ENCODE data around the gene SHROOM4. TPM values are rescaled to one million over a fixed set of nuclear protein-coding genes. Genes with fewer than 3 reads are reported as not detected.

Gene SHROOM4
- total RNA-seq, 1 experiment from 2014 or later, result 0.19 TPM

DNA sequence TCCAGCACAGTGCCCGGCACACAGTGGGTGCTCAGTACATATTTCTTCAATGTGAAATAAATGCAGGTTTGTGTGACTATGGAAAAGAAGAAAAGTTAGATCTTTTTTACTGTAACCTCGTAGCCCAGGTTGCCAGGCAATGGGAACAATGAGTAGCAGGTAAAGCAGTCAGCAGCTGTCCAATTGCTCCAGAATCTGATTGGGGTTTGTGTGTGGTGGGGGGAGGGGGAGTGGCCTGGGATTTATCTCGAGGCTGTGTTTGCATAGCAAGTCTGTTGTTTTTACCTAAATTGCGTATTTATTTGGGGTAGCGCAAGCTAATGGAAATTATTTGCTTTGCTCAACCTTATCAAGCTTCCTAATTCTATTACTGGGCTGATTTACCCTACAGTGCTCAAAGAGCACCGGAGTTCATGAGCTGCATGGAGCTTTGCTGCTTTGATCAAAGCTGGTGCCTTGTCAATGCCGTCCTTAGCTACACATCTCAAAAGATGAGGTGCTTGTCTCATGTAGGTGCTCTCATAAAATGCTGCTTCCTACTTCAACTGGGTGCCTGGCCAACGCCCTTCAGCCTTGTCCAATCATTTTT, 198.3 kb downstream of the SHROOM4 start:
- no peak for DNase-seq (ENCODE audit: low spot score)

DNA sequence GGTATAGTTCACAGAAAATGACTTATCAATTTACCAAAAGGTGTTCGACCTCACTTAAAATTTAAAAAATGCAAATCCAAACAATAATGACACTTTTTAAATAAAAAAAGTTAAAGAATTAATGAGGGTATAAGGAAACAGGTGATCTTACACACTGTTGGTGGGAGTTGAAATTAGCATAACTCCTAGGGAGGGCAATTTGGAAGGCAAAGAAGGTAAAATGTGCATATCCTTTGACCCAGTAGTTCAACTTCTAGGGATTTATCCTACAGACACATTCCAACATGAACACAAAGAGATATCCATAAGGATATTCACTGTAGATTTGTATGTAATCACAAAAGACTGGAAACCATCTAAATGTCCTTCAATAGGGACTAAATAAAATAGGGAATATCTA, 199.5 kb downstream of the SHROOM4 start:
- DNase-seq (ENCODE audit: low spot score), result no peak

DNA sequence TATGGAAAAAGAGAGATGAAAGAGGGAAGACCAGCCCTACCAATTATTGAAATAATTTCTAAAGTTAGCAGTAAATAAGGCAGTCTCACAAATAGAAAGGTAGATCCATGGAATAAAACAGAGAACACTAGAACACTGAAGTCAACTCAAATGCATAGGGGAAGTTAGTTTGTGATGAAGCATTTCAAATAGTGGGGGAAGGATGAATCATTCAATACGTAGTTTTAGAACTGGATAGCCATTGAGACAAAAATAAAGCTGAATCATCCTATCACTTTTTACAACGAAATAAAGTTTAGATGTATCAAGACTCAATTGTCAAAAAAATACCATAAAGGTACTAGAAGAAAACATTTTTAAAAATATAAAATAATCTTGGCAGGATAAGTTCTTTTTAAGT, 200.1 kb downstream of the SHROOM4 start:
- no peak for DNase-seq (ENCODE audit: low spot score)

DNA sequence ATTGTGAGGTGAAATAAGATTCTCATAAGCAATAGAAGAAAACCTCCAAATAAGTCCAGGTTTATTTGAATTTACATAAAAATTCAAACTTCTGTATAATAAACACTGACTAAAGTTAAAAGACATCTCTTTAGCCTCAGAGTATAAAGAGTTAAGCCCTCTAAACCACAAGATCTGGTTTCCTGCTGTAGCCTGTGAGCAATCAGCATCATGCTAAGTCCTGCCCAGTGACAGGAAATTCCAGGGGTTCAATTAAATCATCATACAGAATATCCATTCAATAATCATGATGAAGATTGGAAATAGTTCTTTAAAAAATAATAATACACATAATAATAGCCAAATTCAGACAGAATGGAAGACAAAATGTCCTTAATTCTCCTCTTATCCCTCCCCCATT, 204.2 kb downstream of the SHROOM4 start:
- no peak for DNase-seq (ENCODE audit: low spot score)

DNA sequence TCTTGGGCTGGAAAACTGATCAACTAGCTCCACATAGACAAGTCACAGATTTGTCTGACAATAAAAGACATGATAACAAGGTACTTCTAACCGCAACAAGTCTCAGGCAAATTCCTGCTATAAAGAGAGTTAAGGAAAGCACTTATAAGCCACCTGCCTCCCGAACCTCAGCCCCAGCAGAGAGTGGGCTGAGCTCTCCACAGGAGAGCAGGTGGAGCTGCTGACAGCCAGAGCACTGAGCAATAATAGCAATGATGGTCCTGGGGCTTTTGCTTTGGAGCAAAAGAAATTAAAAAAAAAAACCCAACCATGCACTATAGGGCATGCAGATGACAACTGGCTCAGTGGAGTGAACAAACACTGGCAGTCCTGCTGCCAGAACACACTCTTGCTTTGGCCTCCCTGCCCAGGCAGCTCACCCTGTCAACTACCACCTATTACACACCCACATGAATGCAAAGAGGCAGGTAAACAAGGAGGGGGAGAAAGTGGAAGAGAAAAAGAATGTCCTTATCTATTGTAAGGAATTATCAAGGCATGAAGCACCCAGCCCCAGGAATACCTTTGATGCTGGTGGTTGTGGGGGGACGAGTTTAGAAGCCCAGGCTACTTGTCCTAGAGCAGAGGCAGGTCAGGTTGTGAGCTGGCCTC, 207.6 kb downstream of the SHROOM4 start:
- DNase-seq (ENCODE audit: low spot score), result no peak

DNA sequence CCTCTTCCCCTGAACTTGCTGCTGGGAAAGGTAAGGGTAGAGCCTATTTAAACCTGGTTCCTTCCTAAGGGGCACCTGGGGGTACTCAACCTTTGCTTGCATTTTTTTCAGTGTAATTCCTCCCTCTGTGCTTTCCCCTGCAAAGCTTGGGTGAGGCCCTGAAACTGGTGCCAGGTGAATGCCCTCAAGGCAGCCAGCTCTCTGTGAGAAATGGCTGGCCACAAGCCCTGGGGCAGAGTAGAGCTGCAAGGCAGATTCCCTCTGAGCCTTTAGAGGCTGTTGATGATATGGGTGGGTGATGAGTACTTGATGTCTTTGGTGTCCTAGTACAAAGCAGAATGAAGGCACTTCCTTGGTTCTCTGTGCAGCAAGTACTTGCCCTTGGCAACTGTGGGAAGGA, 217.9 kb downstream of the SHROOM4 start:
- DNase-seq (ENCODE audit: low spot score), result no peak

DNA sequence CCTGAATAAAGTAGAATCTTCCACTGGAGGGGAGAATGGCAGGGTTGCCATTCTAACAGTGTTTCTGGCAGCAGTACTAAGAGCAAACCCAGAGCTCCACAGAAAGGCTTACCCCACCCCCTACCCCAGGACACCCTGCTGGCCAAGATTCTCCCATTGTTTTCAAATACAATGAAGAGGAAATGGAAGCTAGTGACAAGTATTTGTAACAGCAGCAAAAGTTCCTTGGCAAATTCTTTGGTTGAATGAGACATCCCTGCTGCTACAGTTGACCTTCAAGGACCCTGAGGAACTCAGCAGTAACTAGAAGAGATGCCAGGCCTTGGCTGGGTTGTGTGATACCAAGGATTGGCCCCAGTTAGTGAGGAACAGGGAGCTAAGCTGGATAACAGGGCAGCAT, 219.2 kb downstream of the SHROOM4 start:
- no peak for DNase-seq (ENCODE audit: low spot score)

DNA sequence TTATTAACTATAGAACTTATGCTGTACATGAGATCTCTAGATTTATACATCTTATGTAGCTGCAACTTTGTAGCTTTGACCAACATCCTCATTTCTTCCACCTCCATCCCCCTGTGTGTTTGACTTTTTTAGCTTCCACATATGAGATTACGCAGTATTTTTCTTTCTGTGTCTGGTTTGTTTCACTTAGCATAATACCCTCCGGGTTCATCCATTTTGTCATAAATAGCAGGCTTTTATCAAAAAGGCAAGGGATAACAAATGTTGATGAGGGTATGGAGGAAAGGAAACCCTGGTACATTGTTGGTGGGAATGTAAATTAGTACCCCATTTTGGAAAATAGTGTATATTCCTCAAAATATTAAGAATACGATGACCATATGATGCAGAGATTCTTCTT, 227.0 kb downstream of the SHROOM4 start:
- no peak for DNase-seq (ENCODE audit: low spot score)

DNA sequence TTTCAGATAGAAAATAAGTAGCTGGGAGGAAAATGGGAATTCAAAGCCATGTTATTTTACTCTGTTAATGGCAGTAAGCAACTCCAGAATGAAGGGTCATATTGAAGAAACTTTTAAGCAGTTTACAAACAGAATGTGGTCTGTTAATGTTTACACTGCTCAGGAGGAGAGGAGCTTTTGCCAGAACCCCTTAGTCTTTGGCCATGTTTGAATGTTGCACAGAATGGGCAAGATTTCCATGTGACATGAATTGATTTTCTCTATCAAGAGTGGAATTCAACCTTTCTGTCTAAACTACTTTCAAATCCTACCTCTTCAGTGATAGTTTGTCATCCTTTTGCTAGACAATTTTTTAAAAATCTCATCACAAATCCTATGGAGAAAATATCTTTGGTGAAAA, 227.6 kb downstream of the SHROOM4 start:
- no peak for DNase-seq (ENCODE audit: low spot score)

DNA sequence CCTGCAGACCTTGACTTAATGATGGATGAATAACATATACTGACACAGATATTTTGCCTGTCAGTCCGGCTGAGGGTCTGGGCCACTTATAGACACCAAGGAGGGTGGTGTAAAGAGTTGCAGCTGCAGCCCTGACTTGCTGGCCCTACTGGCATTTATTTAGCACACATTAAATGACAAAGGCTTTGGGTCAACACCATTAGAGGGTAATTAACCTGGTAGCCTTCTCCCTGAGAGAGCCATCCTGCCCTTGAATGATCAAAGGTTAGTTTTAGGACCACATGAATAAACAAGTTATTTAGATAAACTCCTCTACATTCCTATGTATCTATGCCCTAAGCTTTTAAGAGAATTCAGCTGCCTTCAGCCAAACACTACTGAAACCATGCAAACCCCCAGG, 232.6 kb downstream of the SHROOM4 start:
- no peak for DNase-seq (ENCODE audit: low spot score)

DNA sequence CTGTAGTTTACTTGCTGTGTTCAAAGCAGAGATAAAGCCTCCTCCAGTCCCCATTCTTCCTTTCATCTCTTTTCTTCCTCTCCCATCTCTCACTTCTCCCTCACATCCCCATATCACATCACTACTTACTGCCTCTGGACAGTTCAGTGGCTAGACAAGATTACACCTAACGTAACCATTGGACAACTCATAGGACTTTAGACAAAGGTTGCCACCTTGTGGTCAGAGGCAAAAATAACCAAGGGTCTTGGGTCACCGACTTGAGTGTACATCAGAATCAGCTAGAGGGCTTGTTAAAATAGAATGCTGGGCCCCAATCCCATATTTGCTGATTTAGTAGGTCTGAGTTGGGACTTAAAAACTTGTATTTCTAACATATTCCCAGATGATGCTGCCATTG, 234.0 kb downstream of the SHROOM4 start:
- DNase-seq (ENCODE audit: low spot score), result peak; percentile 48

DNA sequence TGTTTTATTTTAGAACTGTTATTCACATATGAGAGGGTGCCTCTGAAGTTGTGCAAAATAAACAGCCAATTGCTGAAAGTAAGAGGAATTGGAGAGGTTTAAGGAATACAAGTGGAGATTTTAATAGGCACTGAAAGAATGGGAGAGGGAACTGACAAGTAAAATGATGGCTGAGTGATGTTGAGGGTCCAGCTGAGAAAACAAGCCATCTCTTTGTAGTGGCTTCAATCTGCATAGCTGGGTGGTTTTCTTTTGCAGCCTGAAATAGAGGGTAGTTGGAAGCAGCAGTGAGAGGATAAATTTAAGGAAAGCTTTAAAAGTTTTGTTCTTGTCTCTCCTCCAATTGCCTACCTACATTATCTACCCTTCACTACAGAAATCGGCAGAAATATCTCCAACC, 236.7 kb downstream of the SHROOM4 start:
- no peak for DNase-seq (ENCODE audit: low spot score)

DNA sequence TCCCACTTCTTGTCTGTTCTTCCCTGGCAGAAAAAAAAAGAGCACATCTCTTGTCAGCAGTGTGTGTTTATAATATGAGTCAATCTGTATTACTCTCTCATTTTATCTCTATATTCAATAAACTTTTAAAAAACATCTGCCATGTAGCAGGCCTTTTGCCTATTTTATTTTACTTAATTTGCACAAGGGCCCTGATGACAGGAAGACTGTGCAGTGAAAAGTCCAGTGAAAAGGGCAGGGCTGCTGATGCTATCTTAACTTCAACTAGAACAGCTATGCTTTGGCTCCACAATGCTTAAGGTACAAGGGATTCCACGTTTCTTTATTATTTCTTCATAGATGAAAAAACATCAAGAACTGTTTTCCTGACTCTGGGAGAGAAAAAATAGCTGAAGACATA, 246.4 kb downstream of the SHROOM4 start:
- no peak for DNase-seq (ENCODE audit: low spot score)

DNA sequence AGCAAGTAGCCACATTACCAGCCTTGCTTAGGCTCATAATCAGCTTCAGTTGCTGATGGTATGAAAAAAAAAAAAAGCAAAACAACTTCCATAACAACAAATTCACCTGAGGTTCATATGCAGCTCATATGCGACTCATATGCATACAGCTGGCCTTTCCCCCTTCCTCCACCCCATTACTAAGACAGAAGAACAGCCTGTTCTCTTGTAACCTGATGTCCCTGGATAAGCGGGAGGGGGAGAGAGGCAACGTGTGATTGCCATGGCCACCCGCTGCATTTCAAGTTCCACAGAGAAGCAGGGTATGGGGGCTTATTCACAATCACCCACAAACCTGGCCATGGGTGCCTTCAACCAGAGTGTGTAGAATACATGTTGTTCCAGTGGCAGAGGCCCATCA, 248.3 kb downstream of the SHROOM4 start:
- DNase-seq (ENCODE audit: low spot score), result no peak

Other genes with a start within 250 kb of the SHROOM4 start
- not detected in 2 replicates for gene BMP15, start 96.5 kb upstream of the SHROOM4 start, total RNA-seq (2014; rRNA removed; shearing (Covaris generic))